NCI-H2196 (cell line): ENCODE results near the gene ROR1.
"Not testable (repeated sequence)": the region's sequence is repeated elsewhere in the genome, so short reads cannot be mapped to it uniquely, and the experiment has no call there.

Experiments used
- DNase-seq: peaks from one replicate; lab custom pipeline; 2025; ENCODE audit not compliant: unreplicated experiment; lab: John Stamatoyannopoulos, UW

Gene ROR1

GRCh38 chr1:64197076-64197475 lies 423.3 kb downstream of the ROR1 start:
- DNase-seq, result no peak

- DNase-seq, result no peak
Measured at GRCh38 chr1:64199154-64199553, 425.3 kb downstream of the ROR1 start.

- DNase-seq, result no peak
Measured at GRCh38 chr1:64200064-64200463, 426.2 kb downstream of the ROR1 start.

- DNase-seq, result no peak
Measured at GRCh38 chr1:64203420-64203819, 429.6 kb downstream of the ROR1 start, which contains the start of gene UBE2U. UBE2U (plus strand) TSS chr1:64203623; CDS start chr1:64204051, 428 bp downstream.

- DNase-seq, result no peak
Measured at GRCh38 chr1:64209221-64209620, 435.4 kb downstream of the ROR1 start.

- DNase-seq, result no peak
Measured at GRCh38 chr1:64212031-64212430, 438.2 kb downstream of the ROR1 start.

- no peak for DNase-seq
Measured at GRCh38 chr1:64215576-64215975, 441.8 kb downstream of the ROR1 start.

GRCh38 chr1:64220241-64220640 lies 446.4 kb downstream of the ROR1 start:
- no peak for DNase-seq

- DNase-seq, result no peak
Measured at GRCh38 chr1:64223329-64224151, 449.7 kb downstream of the ROR1 start.

GRCh38 chr1:64224236-64224635 lies 450.4 kb downstream of the ROR1 start:
- DNase-seq, result not testable (repeated sequence)

- no peak for DNase-seq
Measured at GRCh38 chr1:64228167-64228957, 454.5 kb downstream of the ROR1 start.

- peak; percentile 35 for DNase-seq
Measured at GRCh38 chr1:64229307-64229706, 455.5 kb downstream of the ROR1 start.
